Fibroblast of the aortic adventitia (primary cell): ENCODE results near the gene FOXP4. TPM values are rescaled to one million over a fixed set of nuclear protein-coding genes. Genes with fewer than 3 reads are reported as not detected.

Experiments
- DNase-seq: peaks from one replicate; pipeline ENCODE4 v3.0.0-alpha.2; 2010; ENCODE audit warnings: low read depth
- H3K4me3 ChIP-seq: 2 replicates; pipeline ENCODE4 v1.5.1; 2011; ENCODE audit warnings: low read depth, mild to moderate bottlenecking, control low read depth, low read length, moderate library complexity
- total RNA-seq: library from RNA; depleted of rRNA; stranded (reverse); fragments of >200 nt; gene quantifications from 2 replicates; pipeline ENCODE4 v1.2.3, GENCODE V29; 2012; ENCODE audit warnings: low replicate concordance
- TF ChIP-seq, protein P1 (sequence below): IDR thresholded peaks from 2 replicates; pipeline ENCODE4 v1.5.1; 2011; ENCODE audit warnings: mild to moderate bottlenecking, low read length, control low read depth, inconsistent platforms; ENCODE audit not compliant: insufficient read depth

Gene FOXP4
- total RNA-seq, 1 donor: 2.9 TPM

DNA sequence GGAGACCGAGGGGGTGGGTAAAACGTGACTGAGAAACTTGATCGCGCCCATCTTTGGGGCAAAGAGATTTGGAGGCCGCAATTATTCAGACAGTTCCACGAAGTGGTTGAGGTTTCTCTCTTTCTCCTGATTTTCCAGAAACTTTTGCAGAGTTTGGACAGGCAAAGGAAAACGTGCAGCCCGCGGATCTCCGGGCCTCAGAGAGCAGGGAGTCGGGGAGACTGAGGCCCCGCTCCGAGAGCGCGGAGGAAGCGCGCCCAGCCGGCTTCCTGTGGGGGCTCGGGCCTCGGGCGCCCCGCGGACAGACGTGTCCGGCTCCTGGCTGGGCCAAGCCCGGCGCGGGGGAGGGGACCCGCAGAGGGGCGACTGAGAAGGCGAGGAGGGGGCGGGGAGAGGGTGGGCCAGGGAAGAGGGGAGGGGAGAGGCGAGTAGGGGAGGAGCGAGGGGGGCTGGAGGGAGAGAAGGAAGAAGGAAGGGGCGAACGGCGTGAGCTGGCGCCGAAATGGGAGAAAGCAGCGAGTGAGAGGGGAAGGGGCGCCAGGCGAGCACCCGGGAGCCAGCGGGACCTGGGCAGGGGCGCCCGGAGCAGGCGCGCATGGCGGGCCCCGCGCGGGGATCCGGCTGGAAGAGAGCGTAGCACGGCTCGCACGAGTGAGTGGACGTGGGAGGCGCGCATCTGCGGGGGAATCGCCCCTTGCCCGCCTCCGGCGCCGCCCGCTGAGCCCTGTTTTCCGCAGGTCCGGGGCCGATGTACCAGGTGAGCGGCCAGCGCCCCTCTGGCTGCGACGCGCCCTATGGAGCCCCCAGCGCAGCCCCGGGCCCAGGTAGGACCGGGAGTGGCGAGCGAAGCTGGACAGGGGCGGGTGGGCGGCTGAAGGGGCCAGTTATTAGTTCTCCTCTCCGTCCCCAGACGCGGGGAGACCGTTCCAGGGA, 92.1 kb downstream of the FOXP4 start, which contains the start of gene MDFI:
MDFI (plus strand) TSS at position 467 of the 933 bp plus-strand sequence; CDS start at position 749, 282 bp downstream.
- H3K4me3 ChIP-seq: no peak within 1 kb of the TSS
- TF ChIP-seq, protein P1, sequence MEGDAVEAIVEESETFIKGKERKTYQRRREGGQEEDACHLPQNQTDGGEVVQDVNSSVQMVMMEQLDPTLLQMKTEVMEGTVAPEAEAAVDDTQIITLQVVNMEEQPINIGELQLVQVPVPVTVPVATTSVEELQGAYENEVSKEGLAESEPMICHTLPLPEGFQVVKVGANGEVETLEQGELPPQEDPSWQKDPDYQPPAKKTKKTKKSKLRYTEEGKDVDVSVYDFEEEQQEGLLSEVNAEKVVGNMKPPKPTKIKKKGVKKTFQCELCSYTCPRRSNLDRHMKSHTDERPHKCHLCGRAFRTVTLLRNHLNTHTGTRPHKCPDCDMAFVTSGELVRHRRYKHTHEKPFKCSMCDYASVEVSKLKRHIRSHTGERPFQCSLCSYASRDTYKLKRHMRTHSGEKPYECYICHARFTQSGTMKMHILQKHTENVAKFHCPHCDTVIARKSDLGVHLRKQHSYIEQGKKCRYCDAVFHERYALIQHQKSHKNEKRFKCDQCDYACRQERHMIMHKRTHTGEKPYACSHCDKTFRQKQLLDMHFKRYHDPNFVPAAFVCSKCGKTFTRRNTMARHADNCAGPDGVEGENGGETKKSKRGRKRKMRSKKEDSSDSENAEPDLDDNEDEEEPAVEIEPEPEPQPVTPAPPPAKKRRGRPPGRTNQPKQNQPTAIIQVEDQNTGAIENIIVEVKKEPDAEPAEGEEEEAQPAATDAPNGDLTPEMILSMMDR: no peak
- no peak for DNase-seq

DNA sequence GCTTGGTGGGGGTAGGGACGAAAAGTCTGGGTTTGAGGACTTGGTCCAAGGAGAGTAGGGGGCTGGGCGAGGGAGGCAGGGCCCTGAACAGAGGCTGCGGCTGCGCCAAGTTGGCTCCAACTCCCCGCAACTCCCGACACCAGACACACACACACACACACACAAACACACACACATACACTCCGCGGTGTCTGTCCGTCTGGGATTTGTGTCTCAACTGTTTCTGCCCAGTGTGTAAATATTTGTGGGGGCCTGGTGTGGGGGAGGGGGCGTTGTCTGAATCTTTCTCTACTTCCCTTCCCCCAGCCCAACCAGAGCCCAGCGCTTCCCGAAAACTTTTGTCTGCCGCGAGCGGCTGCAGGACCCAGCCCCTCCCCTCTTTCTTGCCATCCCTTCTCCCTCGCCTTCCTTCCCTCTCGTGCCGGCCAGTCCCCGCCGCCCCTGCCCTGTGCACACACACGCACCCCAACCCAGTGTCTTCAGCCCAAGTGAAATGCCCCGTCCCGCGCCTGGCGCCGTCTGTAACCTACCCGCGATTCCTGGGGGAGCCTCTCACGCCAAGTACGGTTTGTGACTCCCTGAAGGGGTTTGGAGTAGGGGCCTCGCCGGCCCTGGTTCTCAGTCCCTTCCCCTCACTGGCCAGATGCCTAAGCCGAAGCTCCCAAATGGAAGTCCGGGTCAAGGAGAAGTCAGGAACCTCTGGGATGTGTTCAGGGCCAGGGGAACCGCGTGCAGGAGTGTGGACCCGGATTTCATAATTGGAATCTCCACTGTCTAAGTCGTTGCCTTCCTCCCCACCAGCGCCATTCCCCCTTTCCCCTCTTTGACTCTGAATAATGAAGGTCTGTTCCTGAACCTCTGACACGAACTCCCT, 93.0 kb downstream of the FOXP4 start:
- no peak overlapping the region for H3K4me3 ChIP-seq
- DNase-seq: no peak
- TF ChIP-seq, protein P1: no peak

DNA sequence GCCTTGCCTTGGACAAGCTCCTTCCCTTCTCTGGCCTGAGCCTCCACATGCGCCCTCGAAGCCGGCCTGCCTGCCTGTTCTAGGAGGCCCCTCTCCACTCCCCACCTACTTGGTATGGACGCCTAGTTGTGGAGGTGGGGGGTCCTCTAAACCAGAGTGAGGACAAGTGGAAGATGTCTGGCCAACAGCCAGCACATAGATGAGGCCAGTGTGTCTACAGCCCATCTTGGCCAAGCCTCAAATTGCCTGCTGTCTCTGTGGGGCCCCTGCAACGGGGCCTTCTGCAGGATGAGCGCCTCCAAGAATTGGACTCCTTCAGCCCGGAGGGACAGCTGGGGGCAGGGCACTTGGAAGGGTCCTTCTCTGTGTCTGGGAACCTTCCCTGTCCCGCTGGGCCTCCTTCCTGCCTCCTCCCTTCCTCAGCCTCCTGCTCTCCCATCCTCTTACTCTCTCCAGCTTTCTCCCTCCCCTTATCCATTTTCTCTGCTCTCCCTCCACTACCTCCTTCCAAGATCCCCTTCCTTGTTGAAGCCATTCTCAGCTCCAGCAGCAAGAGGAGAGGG, 93.7 kb downstream of the FOXP4 start:
- no peak for DNase-seq
- TF ChIP-seq, protein P1: no peak
- no peak overlapping the region for H3K4me3 ChIP-seq

DNA sequence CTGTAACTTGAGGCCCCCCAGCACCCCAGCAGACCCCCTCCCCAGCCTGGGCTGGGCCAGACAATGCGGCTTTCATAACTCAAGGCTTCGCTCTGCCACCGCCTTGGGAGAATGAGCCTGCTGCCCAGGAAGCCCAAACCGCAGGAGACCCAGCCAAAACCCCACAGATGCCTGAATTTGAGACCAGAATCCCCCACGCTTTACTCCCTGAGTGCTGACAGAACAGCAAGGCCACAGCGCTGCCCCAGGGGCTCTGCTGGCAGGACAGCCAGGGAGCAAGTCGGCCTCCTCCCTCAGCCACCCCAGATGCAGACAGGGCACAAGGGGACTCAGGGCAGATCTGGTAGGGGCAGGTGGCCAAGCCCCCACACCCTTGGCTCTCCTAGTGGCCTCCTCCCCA, 94.2 kb downstream of the FOXP4 start:
- TF ChIP-seq, protein P1: no peak
- no peak for DNase-seq
- H3K4me3 ChIP-seq: no peak overlapping the region

DNA sequence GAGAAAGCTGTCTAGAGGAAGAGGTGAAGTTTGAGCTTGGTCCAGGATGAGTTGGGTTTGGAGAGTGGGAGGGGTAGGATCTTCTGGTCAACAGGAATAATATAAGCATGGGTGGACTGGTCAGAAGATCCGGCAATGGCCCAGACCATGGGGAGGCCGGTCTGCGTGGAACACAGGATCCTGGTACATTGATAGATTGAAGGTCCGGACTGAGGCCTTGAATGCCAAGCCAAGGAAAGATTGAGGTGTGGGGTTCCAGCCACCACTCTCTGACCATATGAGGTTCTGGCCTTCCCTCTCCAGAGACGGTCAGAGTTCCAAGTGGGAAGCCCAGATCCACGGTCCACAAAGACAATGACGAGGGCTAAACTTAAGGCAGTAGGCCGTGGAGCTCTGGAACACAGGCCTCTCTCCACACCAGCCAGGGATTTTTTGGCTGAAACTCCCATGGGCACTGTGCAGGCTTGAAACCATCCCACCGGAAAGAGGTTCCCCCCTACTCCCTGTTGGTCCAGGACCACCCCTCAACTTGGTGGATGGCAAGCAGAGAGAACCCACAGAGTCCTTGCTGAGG, 95.3 kb downstream of the FOXP4 start:
- TF ChIP-seq, protein P1: no peak

More for the DNA sequence above, 95.3 kb downstream of the FOXP4 start:
- H3K4me3 ChIP-seq: no peak overlapping the region
- no peak for DNase-seq
